ENCODE measurements around the gene TSHZ3. TPM values are rescaled to one million over a fixed set of nuclear protein-coding genes. Genes with fewer than 3 reads are reported as not detected.

Gene TSHZ3
- total and polyA plus RNA-seq, 2 of the 13 experiments (the other 11 are each of a cell fraction or from before 2014, with no cell fraction given) = not detected

GRCh38 chr19:31255174-31255799 lies 93.9 kb downstream of the TSHZ3 start:
- H3K27me3 ChIP-seq (ENCODE audit: control insufficient read depth in 1 of 2, insufficient read depth in 2 of 2, low read length in 2 of 2) = no peaks in the 10 kb centered on the region
- H3K9ac ChIP-seq (ENCODE audit: insufficient read depth, low read depth, low read length) = no peak overlapping the region
- ChIA-PET CTCF (ENCODE audit: low intra/inter-chr PET ratio, low total read pairs) (no interaction called here), POLR2A (no interaction called here)
- in situ Hi-C loops (cut with HindIII; ENCODE audit: extremely low pct_ligation_motif_present, low pct_unique_long_range_greater_than_20kb) (no loop called here), intact Hi-C loops (cut with micrococcal nuclease; ENCODE audit: unreplicated experiment) (no loop called here)
- H2AFZ ChIP-seq (ENCODE audit: low read length) = no peak overlapping the region
- no peak overlapping the region for H3K27ac ChIP-seq (ENCODE audit: extremely low read length, insufficient read depth, low read length)
- peaks cover 50% of the 10 kb centered on the region for H3K9me3 ChIP-seq (ENCODE audit: low read length)
- H3K4me3 ChIP-seq (replicated peaks in 1 of 3; ENCODE audit: insufficient read depth in 1 of 3, low read depth in 2 of 3, low read length in 3 of 3) = no peak overlapping the region
- H3K4me2 ChIP-seq (ENCODE audit: low read depth, low read length) = no peak overlapping the region
- no peaks in the 10 kb centered on the region for H3K79me2 ChIP-seq (ENCODE audit: insufficient read depth, low read length)
- WGBS (ENCODE audit: low lambda C conversion rate) = 21% methylated on average over 7 of the region's 13 CpGs
- no peaks in the 10 kb centered on the region for H3K36me3 ChIP-seq (replicated peaks in 1 of 2; ENCODE audit: control insufficient read depth in 1 of 2, insufficient read depth in 2 of 2, low read length in 2 of 2)
- no TSS peak for BruUV-seq (replicated peaks)
- ATAC-seq (no peak), DNase-seq (ENCODE audit: low spot score) (no peak), FAIRE-seq (no peak)
- no peaks in the 10 kb centered on the region for H3K4me1 ChIP-seq (ENCODE audit: insufficient read depth, low read length)
- no peaks in the 10 kb centered on the region for H4K20me1 ChIP-seq (ENCODE audit: insufficient read depth, low read length)
- TF ChIP-seq, protein P1, sequence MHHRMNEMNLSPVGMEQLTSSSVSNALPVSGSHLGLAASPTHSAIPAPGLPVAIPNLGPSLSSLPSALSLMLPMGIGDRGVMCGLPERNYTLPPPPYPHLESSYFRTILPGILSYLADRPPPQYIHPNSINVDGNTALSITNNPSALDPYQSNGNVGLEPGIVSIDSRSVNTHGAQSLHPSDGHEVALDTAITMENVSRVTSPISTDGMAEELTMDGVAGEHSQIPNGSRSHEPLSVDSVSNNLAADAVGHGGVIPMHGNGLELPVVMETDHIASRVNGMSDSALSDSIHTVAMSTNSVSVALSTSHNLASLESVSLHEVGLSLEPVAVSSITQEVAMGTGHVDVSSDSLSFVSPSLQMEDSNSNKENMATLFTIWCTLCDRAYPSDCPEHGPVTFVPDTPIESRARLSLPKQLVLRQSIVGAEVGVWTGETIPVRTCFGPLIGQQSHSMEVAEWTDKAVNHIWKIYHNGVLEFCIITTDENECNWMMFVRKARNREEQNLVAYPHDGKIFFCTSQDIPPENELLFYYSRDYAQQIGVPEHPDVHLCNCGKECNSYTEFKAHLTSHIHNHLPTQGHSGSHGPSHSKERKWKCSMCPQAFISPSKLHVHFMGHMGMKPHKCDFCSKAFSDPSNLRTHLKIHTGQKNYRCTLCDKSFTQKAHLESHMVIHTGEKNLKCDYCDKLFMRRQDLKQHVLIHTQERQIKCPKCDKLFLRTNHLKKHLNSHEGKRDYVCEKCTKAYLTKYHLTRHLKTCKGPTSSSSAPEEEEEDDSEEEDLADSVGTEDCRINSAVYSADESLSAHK (CRISPR knock-in tag; IDR thresholded peaks at IDR 0.05; ENCODE audit: borderline replicate concordance) = no peak
- TF ChIP-seq, protein P2, sequence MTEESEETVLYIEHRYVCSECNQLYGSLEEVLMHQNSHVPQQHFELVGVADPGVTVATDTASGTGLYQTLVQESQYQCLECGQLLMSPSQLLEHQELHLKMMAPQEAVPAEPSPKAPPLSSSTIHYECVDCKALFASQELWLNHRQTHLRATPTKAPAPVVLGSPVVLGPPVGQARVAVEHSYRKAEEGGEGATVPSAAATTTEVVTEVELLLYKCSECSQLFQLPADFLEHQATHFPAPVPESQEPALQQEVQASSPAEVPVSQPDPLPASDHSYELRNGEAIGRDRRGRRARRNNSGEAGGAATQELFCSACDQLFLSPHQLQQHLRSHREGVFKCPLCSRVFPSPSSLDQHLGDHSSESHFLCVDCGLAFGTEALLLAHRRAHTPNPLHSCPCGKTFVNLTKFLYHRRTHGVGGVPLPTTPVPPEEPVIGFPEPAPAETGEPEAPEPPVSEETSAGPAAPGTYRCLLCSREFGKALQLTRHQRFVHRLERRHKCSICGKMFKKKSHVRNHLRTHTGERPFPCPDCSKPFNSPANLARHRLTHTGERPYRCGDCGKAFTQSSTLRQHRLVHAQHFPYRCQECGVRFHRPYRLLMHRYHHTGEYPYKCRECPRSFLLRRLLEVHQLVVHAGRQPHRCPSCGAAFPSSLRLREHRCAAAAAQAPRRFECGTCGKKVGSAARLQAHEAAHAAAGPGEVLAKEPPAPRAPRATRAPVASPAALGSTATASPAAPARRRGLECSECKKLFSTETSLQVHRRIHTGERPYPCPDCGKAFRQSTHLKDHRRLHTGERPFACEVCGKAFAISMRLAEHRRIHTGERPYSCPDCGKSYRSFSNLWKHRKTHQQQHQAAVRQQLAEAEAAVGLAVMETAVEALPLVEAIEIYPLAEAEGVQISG (CRISPR knock-in tag; IDR thresholded peaks at IDR 0.05) = no peak
- TF ChIP-seq ZMYM4 (CRISPR knock-in tag; IDR thresholded peaks at IDR 0.05) (no peak), ZNF746 (CRISPR knock-in tag; IDR thresholded peaks at IDR 0.05) (no peak), ZNF343 (CRISPR knock-in tag; IDR thresholded peaks at IDR 0.05) (no peak), ZBTB26 (CRISPR knock-in tag; IDR thresholded peaks at IDR 0.05; ENCODE audit: borderline replicate concordance) (no peak), MAFF (IDR thresholded peaks at IDR 0.05; ENCODE audit: low read depth, low read length) (no peak), ZNF446 (CRISPR knock-in tag; IDR thresholded peaks at IDR 0.05) (no peak), ZNF253 (CRISPR knock-in tag; IDR thresholded peaks at IDR 0.05; ENCODE audit: borderline replicate concordance) (no peak), STAT5B (CRISPR knock-in tag; IDR thresholded peaks at IDR 0.05) (no peak), POLR2A (IDR thresholded peaks at IDR 0.05; ENCODE audit: insufficient read depth in 1 of 2, low read depth in 2 of 2, low read length in 2 of 2) (no peak), ZNF569 (CRISPR knock-in tag; IDR thresholded peaks at IDR 0.05; ENCODE audit: borderline replicate concordance) (no peak), NR2F6 (IDR thresholded peaks at IDR 0.05) (no peak), NR2F6 (CRISPR knock-in tag; IDR thresholded peaks at IDR 0.05) (no peak), NBN (conservative IDR thresholded peaks at IDR 0.05) (no peak), ZNF816 (CRISPR knock-in tag; IDR thresholded peaks at IDR 0.05; ENCODE audit: borderline replicate concordance) (no peak), DMAP1 (CRISPR knock-in tag; IDR thresholded peaks at IDR 0.05) (no peak), PHF8 (CRISPR knock-in tag; IDR thresholded peaks at IDR 0.05) (no peak)
- TF ChIP-seq, protein P3, sequence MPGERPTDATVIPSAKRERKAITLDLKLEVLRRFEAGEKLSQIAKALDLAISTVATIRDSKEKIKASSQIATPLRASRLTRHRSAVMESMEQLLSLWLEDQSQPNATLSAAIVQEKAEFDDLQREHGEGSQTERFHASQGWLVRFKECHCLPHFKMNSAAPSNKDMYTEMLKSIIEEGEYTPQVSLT (CRISPR knock-in tag; IDR thresholded peaks at IDR 0.05; ENCODE audit: borderline replicate concordance, low read depth) = no peak
- TF ChIP-seq, protein P4, sequence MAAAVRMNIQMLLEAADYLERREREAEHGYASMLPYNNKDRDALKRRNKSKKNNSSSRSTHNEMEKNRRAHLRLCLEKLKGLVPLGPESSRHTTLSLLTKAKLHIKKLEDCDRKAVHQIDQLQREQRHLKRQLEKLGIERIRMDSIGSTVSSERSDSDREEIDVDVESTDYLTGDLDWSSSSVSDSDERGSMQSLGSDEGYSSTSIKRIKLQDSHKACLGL (CRISPR knock-in tag; IDR thresholded peaks at IDR 0.05) = no peak

Measured in HepG2 (cell line).